B cell (primary cell): Measurements from ENCODE around the gene MLLT6.

Experiments
- EZH2 ChIP-seq: IDR thresholded peaks from 2 replicates; pipeline ENCODE4 v1.6.1; 2012; ENCODE audit warnings: borderline replicate concordance, low read depth, mild to moderate bottlenecking, moderate library complexity, low read length; ENCODE audit not compliant: insufficient read depth, poor library complexity, severe bottlenecking
- TF ChIP-seq, protein P1 (sequence below): fragments of 200-600 bp; IDR thresholded peaks from one replicate; pipeline ENCODE4 v1.8.0; 2022; ENCODE audit warnings: antibody characterized with exemption, mild to moderate bottlenecking

DNA sequence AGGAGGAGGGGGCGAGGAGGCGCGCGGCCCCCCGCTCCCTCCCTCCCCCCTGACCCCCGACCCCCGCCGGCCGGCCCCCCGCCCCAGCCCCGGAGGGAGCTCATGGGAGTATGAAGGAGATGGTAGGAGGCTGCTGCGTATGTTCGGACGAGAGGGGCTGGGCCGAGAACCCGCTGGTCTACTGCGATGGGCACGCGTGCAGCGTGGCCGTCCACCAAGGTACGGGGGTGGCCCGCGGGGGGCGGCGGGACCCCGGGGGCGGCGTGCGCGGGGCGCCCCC, 390 bp downstream of the MLLT6 start:
- TF ChIP-seq, protein P1, sequence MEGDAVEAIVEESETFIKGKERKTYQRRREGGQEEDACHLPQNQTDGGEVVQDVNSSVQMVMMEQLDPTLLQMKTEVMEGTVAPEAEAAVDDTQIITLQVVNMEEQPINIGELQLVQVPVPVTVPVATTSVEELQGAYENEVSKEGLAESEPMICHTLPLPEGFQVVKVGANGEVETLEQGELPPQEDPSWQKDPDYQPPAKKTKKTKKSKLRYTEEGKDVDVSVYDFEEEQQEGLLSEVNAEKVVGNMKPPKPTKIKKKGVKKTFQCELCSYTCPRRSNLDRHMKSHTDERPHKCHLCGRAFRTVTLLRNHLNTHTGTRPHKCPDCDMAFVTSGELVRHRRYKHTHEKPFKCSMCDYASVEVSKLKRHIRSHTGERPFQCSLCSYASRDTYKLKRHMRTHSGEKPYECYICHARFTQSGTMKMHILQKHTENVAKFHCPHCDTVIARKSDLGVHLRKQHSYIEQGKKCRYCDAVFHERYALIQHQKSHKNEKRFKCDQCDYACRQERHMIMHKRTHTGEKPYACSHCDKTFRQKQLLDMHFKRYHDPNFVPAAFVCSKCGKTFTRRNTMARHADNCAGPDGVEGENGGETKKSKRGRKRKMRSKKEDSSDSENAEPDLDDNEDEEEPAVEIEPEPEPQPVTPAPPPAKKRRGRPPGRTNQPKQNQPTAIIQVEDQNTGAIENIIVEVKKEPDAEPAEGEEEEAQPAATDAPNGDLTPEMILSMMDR, result no peak
- TF ChIP-seq EZH2, result no peak
